NK-92 (cell line): ENCODE data around the gene DNAJB1.
"Not testable (repeated sequence)": the region's sequence is repeated elsewhere in the genome, so short reads cannot be mapped to it uniquely, and the experiment has no call there.

Source experiments
- DNase-seq: peaks from one replicate; lab custom pipeline; 2025; ENCODE audit not compliant: unreplicated experiment; lab: John Stamatoyannopoulos, UW

DNAJB1 gene

DNA sequence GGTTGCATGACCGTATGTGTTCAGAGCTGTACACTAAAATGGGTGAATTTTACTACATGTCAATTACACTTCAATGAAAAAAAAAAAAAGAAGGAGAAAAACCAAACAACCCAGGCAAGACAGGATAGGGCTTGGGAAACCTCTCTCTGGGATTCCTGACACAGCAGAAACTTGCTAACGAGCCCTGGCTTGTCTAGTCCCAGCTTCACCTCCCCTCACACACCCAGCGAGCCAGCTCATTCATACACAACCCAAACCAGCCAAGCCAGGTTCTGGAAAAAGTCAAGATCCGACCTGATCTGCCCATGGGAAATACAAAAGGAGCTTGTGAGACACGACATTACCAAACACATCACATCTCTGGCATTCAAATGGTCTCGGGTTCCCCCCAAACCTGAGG lies 7.5 kb upstream of the DNAJB1 start:
- DNase-seq, result no peak

DNA sequence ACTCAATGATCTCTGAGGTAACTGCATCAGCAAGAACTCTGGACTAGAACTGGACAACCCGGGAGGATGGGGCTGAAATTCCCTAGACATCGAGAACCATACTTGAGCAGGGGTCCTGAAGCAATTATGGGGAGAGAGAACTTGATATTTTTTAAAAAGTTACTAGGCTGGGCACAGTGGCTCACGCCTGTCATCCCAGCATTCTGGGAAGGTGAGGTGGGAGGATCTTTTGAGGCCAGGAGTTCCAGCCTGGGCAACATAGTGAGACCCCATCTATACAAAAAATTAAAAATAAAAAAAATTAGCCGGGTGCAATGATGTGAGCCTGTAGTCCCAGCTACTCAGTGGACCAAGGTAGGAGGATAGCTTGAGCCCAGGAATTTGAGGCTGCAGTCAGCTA lies 2.3 kb upstream of the DNAJB1 start:
- no peak for DNase-seq

DNA sequence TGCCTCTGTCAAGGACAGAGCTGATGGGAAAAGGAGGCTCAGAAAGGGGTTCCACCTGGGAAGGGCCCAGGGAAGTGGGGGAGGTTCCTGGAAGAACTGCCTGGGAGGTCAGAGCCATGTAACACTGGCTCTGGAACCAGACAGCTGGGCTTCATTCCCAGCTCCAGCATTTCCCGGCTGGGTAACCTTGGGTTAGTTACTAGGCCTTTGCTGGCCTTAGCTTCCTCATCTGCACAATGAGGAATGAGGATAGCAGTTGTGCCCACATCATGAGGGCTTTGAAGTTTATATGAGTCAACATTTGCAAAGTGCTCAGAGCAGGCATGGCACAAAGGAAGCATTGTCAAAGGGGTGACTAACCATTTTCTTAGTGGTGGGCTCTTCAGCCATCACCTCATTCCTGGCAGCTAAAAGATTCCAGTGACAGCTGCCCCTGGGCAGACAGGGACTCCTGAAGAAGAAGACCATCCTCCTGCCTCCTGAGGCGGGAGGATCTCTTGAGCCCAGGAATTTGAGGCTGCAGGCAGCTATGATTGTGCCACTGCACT lies 1.7 kb upstream of the DNAJB1 start:
- DNase-seq, result no peak

DNA sequence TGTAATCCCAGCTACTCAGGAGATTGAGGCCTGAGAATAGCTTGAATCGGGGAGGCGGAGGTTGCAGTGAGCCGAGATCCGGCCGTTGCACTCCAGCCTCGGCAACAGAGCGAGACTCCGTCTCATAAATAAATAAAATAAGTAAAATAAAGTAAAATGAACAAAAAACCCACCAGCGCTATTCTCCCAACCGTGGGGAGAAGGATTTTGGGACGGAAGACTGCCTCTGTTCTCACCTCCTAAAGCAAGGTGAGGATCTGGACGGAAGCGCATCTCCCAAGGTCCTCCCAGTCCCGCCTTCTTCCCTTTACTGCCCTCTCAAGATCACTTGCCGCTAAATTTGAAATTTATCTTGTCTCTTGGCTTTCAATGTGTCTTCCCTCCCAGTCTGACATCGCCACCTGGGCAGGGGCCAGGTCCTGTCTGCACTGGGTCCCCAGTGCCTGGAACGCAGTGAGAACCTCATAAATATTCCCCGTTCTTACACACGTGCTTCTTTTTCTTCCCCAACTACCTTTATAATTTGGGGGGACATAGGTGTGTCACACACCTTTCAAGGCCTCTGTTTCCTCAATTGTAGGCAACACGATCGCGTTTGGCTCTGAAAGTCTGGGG lies 1.2 kb upstream of the DNAJB1 start:
- DNase-seq, result no peak

DNA sequence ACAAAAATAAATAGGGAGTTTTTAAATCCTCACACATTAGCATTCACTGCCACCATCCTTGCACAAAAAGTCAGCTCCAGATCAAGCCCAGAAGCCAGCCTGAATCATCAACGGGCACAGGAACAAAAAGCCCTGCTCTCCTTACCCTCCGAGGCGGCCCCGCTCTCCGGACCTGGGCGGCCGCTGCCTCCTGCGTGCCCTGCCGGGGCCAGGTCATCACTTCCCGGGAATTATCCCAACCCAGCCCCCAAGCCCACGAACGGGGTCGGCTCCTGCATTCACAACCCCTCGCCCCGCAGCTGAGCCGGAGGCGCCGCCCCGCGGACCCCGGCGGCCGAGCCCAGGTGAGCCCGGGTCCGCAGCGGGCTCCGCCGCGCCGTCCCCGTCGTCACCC lies 754 bp downstream of the DNAJB1 start:
- no peak for DNase-seq

DNA sequence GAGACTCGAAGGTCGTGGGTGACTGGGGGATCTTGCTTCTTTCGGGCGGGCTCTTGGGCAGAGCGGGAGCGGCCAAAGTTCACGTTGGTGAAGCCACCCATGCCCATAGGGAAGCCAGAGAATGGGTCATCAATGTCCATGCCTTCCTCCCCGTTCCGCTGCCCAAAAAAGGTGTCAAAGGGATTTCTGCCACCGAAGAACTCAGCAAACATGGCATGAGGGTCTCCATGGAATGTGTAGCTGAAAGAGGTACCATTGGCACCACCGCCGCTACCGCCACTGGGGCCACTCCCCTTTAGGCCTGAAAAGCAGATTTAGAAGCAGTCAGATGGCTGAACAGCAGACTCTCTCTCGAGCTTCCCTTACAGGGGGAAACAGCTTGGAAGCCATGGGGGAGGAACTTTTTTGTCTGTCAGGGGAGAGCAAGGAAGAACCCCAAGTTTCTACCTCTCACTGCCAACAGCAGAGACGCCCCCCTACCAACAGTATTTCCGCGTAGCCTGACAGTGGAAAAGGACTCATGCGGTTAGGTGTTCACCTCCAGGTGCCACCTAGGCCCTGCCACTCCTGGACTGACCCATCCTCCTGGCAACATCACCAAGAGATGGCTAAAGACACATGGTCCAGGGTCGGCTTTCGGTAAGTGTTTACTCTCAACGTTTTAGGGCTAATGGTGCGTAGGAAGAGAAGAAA lies 1.3 kb downstream of the DNAJB1 start:
- no peak for DNase-seq

DNA sequence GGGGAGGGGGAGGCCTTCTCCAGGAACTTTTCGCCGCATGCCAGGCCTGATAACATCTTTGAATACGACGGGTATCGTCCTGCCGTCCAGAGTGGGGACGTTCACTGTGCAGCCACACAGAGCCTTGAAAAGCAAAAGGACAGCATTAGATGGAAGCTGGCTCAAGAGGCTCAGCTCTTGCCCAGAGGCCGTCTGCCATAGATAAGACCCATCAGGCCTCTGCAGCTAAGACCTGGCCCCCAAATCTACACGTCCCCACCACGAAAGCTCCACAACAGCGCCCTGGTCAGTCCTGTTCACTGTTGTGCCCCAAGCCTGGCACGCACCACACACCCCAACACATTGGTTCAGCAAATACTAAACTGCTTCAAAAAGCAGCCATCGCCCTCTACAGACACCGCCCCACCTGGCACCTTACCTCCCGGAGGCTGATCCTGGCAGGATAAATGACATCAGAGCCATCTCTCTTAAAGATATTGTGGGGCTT lies 2.1 kb downstream of the DNAJB1 start:
- DNase-seq, result no peak

DNA sequence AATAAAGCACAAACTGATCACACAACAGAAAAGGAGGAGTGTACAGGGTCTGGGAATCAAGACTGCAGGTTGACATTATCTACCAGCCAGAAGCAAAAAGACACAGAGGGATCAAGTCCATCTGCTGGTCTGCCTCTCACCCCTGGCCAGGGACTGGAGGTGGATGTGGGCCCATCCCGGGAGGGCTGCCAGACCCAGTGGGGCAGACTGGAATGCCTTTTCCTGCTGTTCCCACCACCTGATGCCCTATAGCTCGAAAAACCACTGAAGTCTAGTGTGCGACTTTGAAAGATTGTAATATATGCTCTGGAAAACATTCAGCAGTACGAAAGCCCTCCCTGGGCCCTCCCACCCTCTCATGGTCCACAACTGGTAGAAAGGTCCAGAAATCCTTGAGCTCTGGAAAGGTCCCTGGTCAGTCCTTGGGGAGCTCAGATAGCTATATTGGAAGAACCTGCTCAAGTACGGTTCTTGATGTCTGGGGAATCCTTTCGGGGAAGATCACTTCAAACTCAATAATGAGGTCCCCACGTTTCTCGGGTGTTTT lies 2.6 kb downstream of the DNAJB1 start:
- DNase-seq, result no peak

DNA sequence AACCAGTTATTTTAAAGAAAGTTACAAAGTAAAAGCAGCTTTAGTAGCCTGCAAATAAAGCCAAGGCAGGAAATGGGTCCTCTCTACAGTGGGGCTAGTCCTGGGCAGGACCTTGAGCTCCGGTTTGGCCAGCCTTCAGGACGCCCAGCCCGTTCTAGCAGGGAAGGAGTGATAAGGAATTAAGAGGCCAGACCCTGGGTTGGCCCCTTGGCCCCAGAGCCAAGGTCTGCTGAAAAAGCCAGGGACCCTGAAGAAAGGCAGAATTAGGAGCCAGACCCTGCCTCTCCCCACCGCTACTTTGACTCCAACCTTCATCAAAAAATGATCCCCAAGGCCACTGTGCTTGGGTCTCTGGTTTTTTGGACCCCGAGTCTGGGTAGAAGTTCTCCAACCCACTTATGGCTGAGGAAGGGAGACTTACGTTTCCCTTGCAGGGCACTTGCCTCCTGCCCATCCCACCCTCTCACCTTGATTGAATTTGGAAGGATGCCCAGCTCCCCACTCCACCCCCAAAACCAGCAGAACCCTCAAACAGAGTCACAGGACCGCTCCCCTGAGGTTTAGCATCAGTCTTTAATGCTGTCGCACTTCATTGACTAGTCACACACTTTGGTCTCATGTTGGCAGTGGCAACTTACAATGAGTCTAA lies 3.9 kb downstream of the DNAJB1 start:
- no peak for DNase-seq

DNA sequence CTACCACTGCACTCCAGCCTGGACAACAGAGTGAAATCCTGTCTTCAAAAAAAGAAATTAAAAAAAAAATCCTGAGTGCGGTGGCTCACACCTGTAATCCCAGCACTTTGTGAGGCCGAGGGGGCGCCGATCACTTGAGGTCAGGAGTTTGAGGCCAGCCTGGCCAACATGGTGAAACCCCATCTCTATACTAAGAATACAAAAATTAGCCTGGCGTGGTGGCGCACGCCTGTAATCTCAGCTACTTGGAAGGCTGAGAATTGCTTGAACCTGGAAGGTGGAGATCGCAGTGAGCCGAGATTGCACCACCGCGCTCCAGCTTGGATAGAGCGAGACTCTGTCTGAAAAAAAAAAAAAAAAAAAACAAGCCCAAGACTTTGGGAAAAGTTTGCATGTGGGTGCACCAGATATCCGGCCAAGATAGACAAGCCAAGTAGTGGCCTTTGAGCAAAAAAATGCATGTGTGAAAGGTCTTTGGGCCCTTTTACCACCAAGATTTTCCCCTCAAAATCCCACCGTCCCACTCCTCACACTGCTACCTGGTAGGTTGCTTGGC lies 5.7 kb downstream of the DNAJB1 start:
- DNase-seq, result no peak

DNA sequence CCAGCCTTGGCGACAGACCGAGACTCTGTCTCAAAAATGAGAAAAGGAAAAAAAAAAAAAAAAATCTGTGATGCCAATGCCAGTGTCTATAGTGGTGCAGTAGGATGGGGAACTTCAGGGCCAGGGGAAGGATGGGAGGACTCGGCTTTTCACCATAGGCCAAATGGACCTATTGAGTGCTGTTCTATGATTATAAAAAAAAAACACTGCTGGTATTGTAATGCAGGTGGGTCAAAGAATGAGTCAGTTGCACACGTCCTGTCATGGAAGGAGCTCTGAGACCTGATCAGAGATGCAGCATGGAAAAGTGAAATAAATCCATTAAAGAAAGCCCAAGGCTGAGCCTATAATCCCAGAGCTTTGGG lies 7.0 kb downstream of the DNAJB1 start:
- DNase-seq, result no peak

DNA sequence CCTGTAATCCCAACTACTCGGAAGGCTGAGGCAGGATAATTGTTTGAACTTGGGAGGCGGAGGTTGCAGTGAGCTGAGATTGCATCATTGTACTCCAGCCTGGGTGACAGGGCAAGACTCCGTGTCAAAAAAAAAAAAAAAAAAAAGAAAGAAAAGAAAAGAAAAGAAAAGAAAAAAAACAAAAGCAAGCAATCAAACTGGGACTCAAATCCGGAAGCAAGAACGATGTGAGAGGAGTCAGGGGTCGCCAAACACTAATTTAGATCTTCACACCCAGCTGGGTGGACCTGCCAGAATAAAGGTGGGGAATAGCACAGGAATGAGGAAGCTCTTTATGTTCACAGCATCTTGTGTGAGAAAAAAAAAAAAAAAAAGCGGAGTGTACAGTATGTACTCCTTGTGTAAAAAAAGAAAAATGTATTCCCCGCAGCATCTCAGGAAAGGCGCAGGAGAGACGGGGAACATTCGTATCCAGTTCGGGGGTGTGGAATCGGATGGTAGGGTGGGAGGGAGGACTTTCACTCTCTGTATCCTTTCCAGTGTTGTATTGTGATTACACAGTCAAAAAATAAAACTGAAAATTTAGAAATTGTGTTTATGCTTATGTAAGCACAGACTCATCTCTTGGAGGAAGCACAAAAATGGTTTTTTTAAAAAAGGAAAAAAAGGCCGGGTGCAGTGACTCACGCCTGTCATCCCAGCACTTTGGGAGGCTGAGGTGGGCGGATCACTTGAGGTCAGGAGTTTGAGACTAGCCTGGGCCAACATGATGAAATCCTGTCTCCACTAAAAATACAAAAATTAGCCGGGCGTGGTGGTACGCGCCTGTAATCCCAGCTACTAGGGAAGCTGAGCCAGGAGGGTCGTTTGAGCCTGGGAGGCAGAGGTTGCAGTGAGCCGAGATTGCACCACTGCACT lies 7.6 kb downstream of the DNAJB1 start:
- no peak for DNase-seq

DNA sequence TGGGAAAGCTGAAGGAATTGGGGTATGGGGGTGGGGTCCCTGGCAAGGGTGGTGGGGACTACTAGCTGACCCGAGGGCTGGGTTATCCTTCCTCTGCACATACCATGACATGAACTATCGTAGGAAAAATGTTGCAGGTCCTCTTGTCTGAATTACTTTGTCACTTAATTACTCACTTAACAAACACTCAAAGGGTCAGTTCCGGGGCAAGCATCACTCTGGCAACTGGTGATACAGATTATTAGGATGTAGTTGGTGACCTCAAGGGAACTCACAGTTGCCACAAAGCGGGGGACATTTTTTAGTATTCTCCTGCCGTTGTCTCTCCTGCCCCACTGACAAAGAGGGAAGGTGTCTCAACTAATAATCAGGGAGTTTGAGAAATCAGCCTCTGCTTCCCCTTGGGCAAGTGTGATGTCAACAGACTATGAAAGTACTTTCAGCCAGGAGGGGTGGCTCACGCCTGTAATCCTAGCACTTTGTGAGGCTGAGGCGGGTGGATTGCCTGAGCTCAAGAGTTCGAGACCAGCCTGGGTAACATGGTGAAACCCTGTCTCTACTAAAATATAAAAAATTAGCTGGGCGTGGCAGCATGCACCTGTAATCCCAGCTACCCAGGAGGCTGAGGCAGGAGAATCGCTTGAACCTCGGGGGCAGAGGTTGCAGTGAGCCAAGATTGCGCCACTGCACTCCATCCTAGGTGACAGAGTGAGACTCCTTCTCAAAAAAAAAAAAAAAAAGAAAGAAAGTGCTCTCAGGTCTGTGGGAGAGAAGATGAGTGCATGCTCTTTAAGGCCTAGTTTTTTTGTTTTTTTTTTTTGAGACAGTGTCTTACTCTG lies 10.3 kb downstream of the DNAJB1 start:
- no peak for DNase-seq

DNA sequence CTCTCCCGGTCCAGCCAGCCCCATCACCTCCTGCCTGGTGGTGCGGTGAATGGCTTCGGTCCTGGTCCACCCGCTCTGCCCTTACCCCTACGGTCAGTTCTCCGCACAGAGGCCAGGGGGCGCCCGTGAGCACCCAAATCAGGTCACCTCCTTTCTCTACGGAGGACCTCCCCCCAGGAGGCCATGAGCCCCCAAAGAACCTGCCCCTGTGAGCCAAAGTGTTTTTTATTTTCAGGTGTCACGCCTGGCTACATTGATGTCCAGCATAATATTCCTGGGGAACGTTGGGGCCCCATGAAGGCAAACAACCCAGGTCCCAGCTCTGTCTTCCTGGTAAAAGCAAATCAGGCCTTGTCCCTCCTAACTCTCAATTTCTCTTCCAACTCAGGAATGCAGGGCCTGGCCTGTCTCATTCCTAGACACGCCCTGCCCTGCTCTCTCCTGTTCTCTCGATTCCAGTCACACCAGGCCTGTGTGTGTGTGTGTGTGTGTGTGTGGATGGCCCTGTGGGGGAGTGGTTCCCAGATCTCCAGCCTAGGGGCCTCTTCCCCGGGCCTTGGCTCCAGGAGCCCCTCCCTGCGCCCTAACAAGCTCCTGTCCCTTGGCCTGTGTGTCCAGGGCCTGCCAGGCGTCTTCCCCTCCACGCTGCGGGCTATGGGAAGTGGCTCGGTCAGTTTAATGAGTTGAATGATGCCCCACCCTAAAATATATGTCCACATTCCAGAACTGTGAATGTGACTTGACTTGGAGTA lies 12.5 kb downstream of the DNAJB1 start:
- no peak for DNase-seq

DNA sequence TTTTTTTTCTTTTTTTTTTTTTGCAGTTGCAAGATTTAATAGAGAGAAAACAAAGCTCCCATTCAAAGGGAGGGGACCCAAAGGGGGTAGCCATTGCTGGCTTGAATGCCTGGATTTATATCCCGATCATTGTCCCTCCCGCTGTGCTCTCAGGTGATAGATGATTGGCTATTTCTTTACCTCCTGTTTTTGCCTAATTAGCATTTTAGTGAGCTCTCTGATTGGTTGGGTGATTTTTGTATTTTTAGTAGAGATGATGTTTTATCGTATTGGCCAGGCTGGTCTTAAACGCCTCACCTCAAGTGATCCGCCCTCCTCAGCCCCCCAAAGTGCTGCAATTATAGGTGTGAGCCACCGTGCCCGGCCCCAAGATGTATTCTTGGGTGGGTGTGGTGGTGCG lies 13.6 kb downstream of the DNAJB1 start:
- not testable (repeated sequence) for DNase-seq

DNA sequence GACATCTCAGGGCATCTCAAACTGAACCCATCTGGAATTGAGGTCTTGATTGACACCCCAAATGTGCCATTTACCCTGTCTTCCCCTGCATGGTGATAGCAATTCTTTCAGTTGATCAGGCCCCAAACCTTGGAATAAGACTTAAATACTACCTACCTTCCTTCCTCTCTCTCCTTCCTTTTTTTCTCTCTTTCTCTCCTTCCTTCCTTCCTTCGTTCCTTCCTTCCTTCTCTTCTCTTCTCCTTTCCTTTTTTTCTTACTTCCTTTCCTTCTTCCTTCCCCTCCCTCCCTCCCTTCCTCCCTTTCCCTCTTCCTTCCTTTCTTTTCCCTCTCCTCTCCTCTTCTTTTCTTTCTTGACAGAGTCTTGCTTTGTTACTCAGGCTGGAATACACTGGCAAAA lies 14.9 kb downstream of the DNAJB1 start:
- DNase-seq, result no peak

DNA sequence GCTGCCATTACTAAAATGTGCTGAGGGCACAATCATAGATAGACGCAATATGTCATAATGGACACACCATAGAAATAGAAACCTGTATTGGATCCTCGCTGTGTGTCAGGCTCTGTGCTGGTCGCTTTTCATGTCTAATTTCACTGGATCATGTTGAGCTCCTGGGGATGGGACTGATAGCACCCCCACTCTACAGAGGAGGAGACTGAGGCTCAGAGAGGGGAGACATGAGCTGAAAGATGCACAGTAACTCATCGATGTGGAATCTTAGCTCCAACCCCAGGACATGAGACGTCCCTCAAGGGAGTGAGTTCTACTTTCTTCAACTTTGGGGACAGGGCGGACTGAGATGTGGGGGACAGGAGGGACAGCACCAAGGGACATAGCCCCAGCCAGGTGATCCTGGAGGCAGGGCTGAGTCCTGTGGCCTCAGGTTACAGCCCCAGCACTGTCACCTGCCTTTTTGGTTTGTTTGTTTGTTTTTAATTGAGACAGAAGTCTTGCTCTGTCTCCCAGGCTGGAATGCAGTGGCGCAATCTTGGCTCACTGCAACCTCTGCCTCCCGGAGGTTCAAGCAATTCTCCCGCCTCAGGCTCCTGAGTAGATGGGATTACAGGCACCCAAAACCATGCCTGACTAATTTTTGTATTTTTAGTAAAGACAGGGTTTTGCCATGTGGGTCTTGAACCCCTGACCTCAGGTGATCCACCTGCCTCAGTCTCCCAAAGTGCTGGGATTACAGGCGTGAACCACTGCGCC lies 15.7 kb downstream of the DNAJB1 start:
- no peak for DNase-seq

DNA sequence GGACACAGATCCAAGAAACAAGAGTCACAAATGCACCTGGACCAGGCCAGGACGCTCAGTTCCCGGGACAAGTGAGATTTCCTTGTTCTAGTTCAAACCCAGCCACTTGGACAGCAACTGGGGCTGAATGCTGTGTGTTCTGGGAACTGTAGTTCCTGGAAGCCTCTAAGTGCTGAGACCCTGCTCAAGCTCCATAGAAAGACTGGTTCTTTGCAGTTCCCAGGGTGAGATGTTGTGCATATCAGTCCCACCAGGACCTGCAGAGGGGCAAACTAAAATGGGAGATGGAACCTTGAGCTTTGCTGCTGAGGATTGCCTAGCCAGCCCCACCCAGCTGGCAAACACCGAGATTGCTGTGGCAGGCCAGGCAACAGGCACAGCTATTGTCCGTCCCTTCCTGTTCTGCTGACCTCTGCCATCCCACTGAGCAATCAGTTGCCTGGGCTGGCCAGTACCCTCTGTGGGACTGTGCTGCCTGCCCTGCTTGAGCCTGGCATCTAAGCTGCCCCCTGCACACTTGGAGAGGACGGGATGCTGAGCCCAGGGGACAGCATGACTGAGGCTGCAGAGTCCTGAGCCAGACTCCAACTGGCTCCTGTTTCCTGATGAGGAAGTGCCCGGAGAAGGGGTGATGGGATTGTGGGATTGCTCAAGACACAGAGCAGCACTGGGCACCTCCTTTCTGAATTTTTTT lies 20.8 kb downstream of the DNAJB1 start:
- DNase-seq, result no peak
